Measurements from ENCODE around the gene LPIN1. TPM values are rescaled to one million over a fixed set of nuclear protein-coding genes. Genes with fewer than 3 reads are reported as not detected.

Gene LPIN1
- total RNA-seq, 1 experiment from 2014 or later: 4.4 TPM

GRCh38 chr2:11836647-11837219 is 90.3 kb downstream of the LPIN1 start:
- H2BK12ac ChIP-seq (ENCODE audit: insufficient read length, low read depth, low read length): no peak overlapping the region
- no peaks in the 10 kb centered on the region; the same call in 1 of the 2 replicates for H3K4me1 ChIP-seq (ENCODE audit: insufficient read depth, low read length)
- no peak for DNase-seq
- no peaks in the 10 kb centered on the region for H3K79me2 ChIP-seq (ENCODE audit: insufficient read depth, low read length)
- WGBS (ENCODE audit: extremely low coverage, insufficient read length, low lambda C conversion rate): no CpG with 5 or more reads among the region's 7 CpGs
- H3K18ac ChIP-seq (ENCODE audit: insufficient read length, low read depth, low read length): no peak overlapping the region
- no peaks in the 10 kb centered on the region for H3K9me3 ChIP-seq (ENCODE audit: control insufficient read depth, low read depth, low read length)
- no peak overlapping the region for H4K8ac ChIP-seq (replicated peaks; ENCODE audit: insufficient read length, low read depth, low read length)
- H3K4me3 Mint-ChIP-seq: no peak overlapping the region
- no peak overlapping the region for H3K4me2 ChIP-seq (ENCODE audit: insufficient read depth, insufficient read length, low read length)
- H3K27me3 Mint-ChIP-seq (ENCODE audit: low read depth): no peaks in the 10 kb centered on the region; the same call in 1 of the 2 replicates
- H3K4ac ChIP-seq (ENCODE audit: low read depth, low read length): no peak overlapping the region
- H4K20me1 ChIP-seq (ENCODE audit: control insufficient read depth, insufficient read depth, insufficient read length): no peaks in the 10 kb centered on the region
- no peak overlapping the region for H2BK15ac ChIP-seq (ENCODE audit: low read depth, low read length)
- peaks cover 3 to 7% of the 10 kb centered on the region in 2 experiments; a peak in 3 of 4 replicates for H3K4me1 Mint-ChIP-seq
- H3K23me2 ChIP-seq (ENCODE audit: insufficient read length, low read depth, low read length, poor library complexity, severe bottlenecking): no peaks in the 10 kb centered on the region
- H2BK20ac ChIP-seq (ENCODE audit: low read depth, low read length, poor library complexity, severe bottlenecking): no peak overlapping the region
- H3K79me1 ChIP-seq (ENCODE audit: insufficient read depth, low read depth, low read length, poor library complexity, severe bottlenecking): no peaks in the 10 kb centered on the region
- no peak overlapping the region for H3T11ph ChIP-seq (ENCODE audit: low read length)
- H3K23ac ChIP-seq (ENCODE audit: insufficient read length, low read depth, low read length): no peak overlapping the region
- H3K14ac ChIP-seq (ENCODE audit: insufficient read depth, low read length): no peak overlapping the region
- H3K27ac Mint-ChIP-seq: no peak overlapping the region
- no peak overlapping the region for H4K91ac ChIP-seq (ENCODE audit: insufficient read length, low read depth, low read length)
- no peak for TF ChIP-seq CTCF (conservative IDR thresholded peaks at IDR 0.05)
- H3K56ac ChIP-seq (ENCODE audit: insufficient read length, low read depth, low read length): no peak overlapping the region
- H2BK5ac ChIP-seq (ENCODE audit: insufficient read length, low read length): no peak overlapping the region
- H2BK120ac ChIP-seq (ENCODE audit: low read depth, low read length, poor library complexity, severe bottlenecking): no peak overlapping the region
- no peaks in the 10 kb centered on the region for H3K27me3 ChIP-seq (ENCODE audit: insufficient read depth, low read length)
- H2AK5ac ChIP-seq (ENCODE audit: insufficient read length, low read length): no peak overlapping the region
- no peak overlapping the region for H3K9ac ChIP-seq (ENCODE audit: extremely low read depth, insufficient read length, low read length)
- H2AFZ ChIP-seq (ENCODE audit: low read length): no peak overlapping the region
- 0 out of 7 replicates have a peak, but pooled peaks cover 0 to 2% (median 0%) of the 10 kb centered on the region in 3 experiments for H3K36me3 Mint-ChIP-seq (ENCODE audit: insufficient read depth in 1 of 3, low read depth in 3 of 3)
- H3K9me3 Mint-ChIP-seq: peaks cover 0 to 2% of the 10 kb centered on the region in 2 experiments
- no peak overlapping the region for H4K5ac ChIP-seq (ENCODE audit: insufficient read length, low read depth, low read length)
- H3K27ac ChIP-seq (ENCODE audit: insufficient read length, low read depth, low read length): no peak overlapping the region

Measured in H9 (cell line).